OCI-LY7 (cell line): Measurements from ENCODE around the gene GRIN2C. TPM values are rescaled to one million over a fixed set of nuclear protein-coding genes. Genes with fewer than 3 reads are reported as not detected.

ENCODE experiments used
- BruUV-seq: library from RNA; stranded (reverse); fragments of 400-500 nt; replicated peaks from 2 replicates; lab custom pipeline; 2021; lab: Mats Ljungman, UMichigan
- CTCF ChIA-PET: fragments of 300-600 bp; sonication (Branson Sonifier 250); formaldehyde crosslinking; loops from one replicate; lab custom pipeline; 2022; ENCODE audit warnings: antibody characterized with exemption; ENCODE audit not compliant: unreplicated experiment; lab: Charles Lee
- POLR2A ChIA-PET: fragments of 300-600 bp; sonication (Branson Sonifier 250); formaldehyde crosslinking; loops from one replicate; lab custom pipeline; 2022; ENCODE audit warnings: antibody characterized with exemption; lab: Charles Lee
- DNase-seq: peaks from one replicate; pipeline ENCODE4 v3.0.0-alpha.2; 2015; ENCODE audit warnings: low spot score
- H2AFZ ChIP-seq: fragments of 200-600 bp; sonication (generic), shearing (Covaris generic); 2 replicates; pipeline ENCODE4 v1.6.1; 2014; ENCODE audit warnings: mild to moderate bottlenecking, antibody characterized with exemption, low read length, moderate library complexity
- H3K27ac ChIP-seq: fragments of 200-600 bp; sonication (generic); 2 replicates; pipeline ENCODE4 v1.5.1; 2014; ENCODE audit warnings: mixed run types, low read depth, mild to moderate bottlenecking, moderate library complexity, low read length, inconsistent platforms; ENCODE audit not compliant: poor library complexity, severe bottlenecking
- H3K36me3 ChIP-seq: fragments of 200-600 bp; sonication (generic); 2 replicates; pipeline ENCODE4 v1.6.1; 2014; ENCODE audit warnings: mild to moderate bottlenecking, antibody characterized with exemption, low read length, moderate library complexity, mixed read lengths; ENCODE audit not compliant: insufficient read depth
- H3K4me1 ChIP-seq: fragments of 200-600 bp; sonication (generic); 2 replicates; pipeline ENCODE4 v1.5.1; 2014; ENCODE audit warnings: mild to moderate bottlenecking, low read length; ENCODE audit not compliant: insufficient read depth, poor library complexity, severe bottlenecking
- H3K4me2 ChIP-seq: fragments of 200-600 bp; sonication (generic); 2 replicates; pipeline ENCODE4 v1.6.1; 2014; ENCODE audit warnings: mild to moderate bottlenecking, low read length
- H3K4me3 ChIP-seq: fragments of 200-600 bp; sonication (generic); 2 replicates; pipeline ENCODE4 v1.5.1; 2014; ENCODE audit warnings: mild to moderate bottlenecking, low read depth, low read length; ENCODE audit not compliant: poor library complexity, severe bottlenecking
- H3K79me2 ChIP-seq: fragments of 200-600 bp; sonication (generic); 2 replicates; pipeline ENCODE4 v1.6.1; 2016; ENCODE audit warnings: low read depth, mild to moderate bottlenecking, low read length, moderate library complexity, mixed read lengths; ENCODE audit not compliant: insufficient read depth
- H3K9me2 ChIP-seq: fragments of 200-600 bp; sonication (generic); 2 replicates; pipeline ENCODE4 v1.6.1; 2016; ENCODE audit warnings: mild to moderate bottlenecking, low read length, mixed read lengths; ENCODE audit not compliant: insufficient read depth
- H3K9me3 ChIP-seq: fragments of 200-600 bp; sonication (generic); 2 replicates; pipeline ENCODE4 v1.6.1; 2014; ENCODE audit warnings: mild to moderate bottlenecking, mixed run types, low read length, mixed read lengths
- H4K20me1 ChIP-seq: fragments of 200-600 bp; sonication (generic); 2 replicates; pipeline ENCODE4 v1.6.1; 2014; ENCODE audit warnings: mild to moderate bottlenecking, antibody characterized with exemption, low read length, moderate library complexity, mixed read lengths; ENCODE audit not compliant: insufficient read depth
- CTCF ChIP-seq: fragments of 200-600 bp; sonication (generic); conservative IDR thresholded peaks from 2 replicates; pipeline ENCODE4 v1.5.1; 2014; ENCODE audit warnings: mild to moderate bottlenecking, antibody characterized with exemption, low read length, moderate library complexity, mixed read lengths
- EZH2phosphoT487 ChIP-seq: fragments of 200-600 bp; sonication (generic); IDR thresholded peaks from 2 replicates; pipeline ENCODE4 v1.6.1; 2018; ENCODE audit warnings: low read depth, borderline replicate concordance, mild to moderate bottlenecking, mixed run types, antibody characterized with exemption, low read length, moderate library complexity, mixed read lengths
- intact Hi-C: fragments of 100-400 bp; cut with micrococcal nuclease; formaldehyde crosslinking; loops from one replicate; pipeline ENCODE4 v1.10.0; 2022; ENCODE audit not compliant: unreplicated experiment
- total RNA-seq, 2 experiments: library from RNA; depleted of rRNA in 1 of 2; stranded (reverse); fragments of >200 nt in 1 of 2; shearing (Covaris generic) in 1 of 2; gene quantifications; 2 replicates each; pipeline ENCODE4 v1.2.3, GENCODE V29; 2014 to 2022

GRIN2C gene
- total RNA-seq, 2 experiments from 2014 or later = 0.22 to 0.61 TPM

- Histone ChIP-seq H2AFZ (no peak overlapping the region), H3K79me2 (no peaks in the 10 kb centered on the region), H4K20me1 (no peaks in the 10 kb centered on the region), H3K4me2 (no peak overlapping the region), H3K4me3 (no peak overlapping the region), H3K9me2 (no peaks in the 10 kb centered on the region), H3K4me1 (no peaks in the 10 kb centered on the region), H3K36me3 (no peaks in the 10 kb centered on the region), H3K9me3 (no peaks in the 10 kb centered on the region), H3K27ac (no peak overlapping the region)
- POLR2A ChIA-PET = no interaction called here
- no TSS peak for BruUV-seq
- DNase-seq = no peak
- intact Hi-C loops = no loop called here
- CTCF ChIA-PET = no interaction called here
- TF ChIP-seq CTCF (no peak), EZH2phosphoT487 (no peak)
Measured at GRCh38 chr17:74893936-74894671, 34.4 kb upstream of the GRIN2C start.

- no peaks in the 10 kb centered on the region for H3K79me2 ChIP-seq
- H3K9me3 ChIP-seq = no peaks in the 10 kb centered on the region
- BruUV-seq = no TSS peak
- no peaks in the 10 kb centered on the region for H3K9me2 ChIP-seq
- no peak within 1 kb of the TSS for H3K27ac ChIP-seq
- POLR2A ChIA-PET = no interaction called here
- H4K20me1 ChIP-seq = no peaks in the 10 kb centered on the region
- H3K36me3 ChIP-seq = no peaks in the 10 kb centered on the region
- TF ChIP-seq CTCF (no peak), EZH2phosphoT487 (no peak)
- no peak within 1 kb of the TSS for H3K4me2 ChIP-seq
- DNase-seq = no peak
- intact Hi-C loops = no loop called here
- no peak within 1 kb of the TSS for H2AFZ ChIP-seq
- CTCF ChIA-PET = no interaction called here
- H3K4me1 ChIP-seq = no peaks in the 10 kb centered on the region
- H3K4me3 ChIP-seq = no peak within 1 kb of the TSS
Measured at GRCh38 chr17:74892974-74893911, 33.6 kb upstream of the GRIN2C start, which contains the start of gene FADS6. Gene FADS6 (minus strand): TSS chr17:74893633. CDS start chr17:74893595, 38 bp downstream.
